ENCODE measurements around the gene ZNF346.
A peak's percentile ranks its signal among the peaks of the same experiment; 100 is the strongest.

Gene ZNF346

DNA sequence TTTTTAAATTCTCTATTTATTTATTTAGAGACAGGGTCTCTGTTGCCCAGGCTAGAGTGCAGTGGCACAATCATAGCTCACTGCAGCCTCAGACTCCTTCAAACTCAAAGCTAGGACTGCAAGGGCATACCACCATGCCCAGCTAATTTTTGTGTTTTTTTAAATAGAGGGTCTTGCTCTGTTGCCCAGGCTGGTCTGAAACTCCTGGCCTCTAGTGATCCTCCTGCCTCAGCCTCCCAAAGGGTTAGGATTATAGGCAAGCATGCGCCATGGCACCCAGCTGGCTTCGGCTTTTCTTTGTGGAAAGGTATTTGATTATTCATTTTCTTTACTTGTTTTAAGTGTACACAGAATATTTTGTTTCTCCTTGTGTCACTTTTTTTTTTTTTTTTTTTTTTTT lies 5.2 kb downstream of the ZNF346 start:
- no peak overlapping the region for H2AFZ ChIP-seq (ENCODE audit: low read depth)
- peaks cover 12% of the 10 kb centered on the region for H3K4me1 ChIP-seq (ENCODE audit: low read depth, poor library complexity, severe bottlenecking)
- no peak overlapping the region for H3K9ac ChIP-seq
- H3K27me3 ChIP-seq (ENCODE audit: insufficient read depth, low read depth), result no peaks in the 10 kb centered on the region
- H4K20me1 ChIP-seq (ENCODE audit: insufficient read depth), result no peaks in the 10 kb centered on the region
- no peak overlapping the region for H3K27ac ChIP-seq
- peaks cover 5% of the 10 kb centered on the region; the same call in 1 of the 2 replicates for H3K79me2 ChIP-seq (ENCODE audit: insufficient read depth, low read depth)
- TF ChIP-seq, protein P1, sequence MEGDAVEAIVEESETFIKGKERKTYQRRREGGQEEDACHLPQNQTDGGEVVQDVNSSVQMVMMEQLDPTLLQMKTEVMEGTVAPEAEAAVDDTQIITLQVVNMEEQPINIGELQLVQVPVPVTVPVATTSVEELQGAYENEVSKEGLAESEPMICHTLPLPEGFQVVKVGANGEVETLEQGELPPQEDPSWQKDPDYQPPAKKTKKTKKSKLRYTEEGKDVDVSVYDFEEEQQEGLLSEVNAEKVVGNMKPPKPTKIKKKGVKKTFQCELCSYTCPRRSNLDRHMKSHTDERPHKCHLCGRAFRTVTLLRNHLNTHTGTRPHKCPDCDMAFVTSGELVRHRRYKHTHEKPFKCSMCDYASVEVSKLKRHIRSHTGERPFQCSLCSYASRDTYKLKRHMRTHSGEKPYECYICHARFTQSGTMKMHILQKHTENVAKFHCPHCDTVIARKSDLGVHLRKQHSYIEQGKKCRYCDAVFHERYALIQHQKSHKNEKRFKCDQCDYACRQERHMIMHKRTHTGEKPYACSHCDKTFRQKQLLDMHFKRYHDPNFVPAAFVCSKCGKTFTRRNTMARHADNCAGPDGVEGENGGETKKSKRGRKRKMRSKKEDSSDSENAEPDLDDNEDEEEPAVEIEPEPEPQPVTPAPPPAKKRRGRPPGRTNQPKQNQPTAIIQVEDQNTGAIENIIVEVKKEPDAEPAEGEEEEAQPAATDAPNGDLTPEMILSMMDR (conservative IDR thresholded peaks at IDR 0.05; ENCODE audit: low read depth, low read length), result no peak
- H3K4me2 ChIP-seq, result no peak overlapping the region
- no peak overlapping the region for H3K4me3 ChIP-seq (IDR thresholded peaks at IDR 0.05; ENCODE audit: insufficient read depth, low read depth, low read length)
- H3K36me3 ChIP-seq (ENCODE audit: insufficient read depth), result no peaks in the 10 kb centered on the region

DNA sequence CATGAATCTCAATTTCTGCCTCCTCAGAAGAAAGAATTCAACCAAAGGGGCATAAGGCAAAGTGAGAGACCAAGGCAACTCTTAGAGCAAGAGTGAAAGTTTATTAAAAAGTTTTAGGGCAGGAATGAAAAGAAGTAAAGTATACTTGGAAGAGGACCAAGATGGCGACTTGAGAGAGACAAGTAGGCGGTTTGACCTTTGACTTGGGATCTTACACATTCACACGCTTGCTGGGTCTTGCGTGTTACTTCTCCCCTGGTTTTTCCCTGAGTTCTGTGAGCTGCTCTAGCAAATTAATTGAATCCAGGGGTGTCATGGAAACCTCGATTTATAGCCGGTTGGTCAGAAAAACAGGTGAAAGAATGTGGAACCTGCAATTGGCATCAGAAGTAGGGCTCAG lies 7.0 kb downstream of the ZNF346 start:
- no peak overlapping the region for H3K4me2 ChIP-seq
- no peak overlapping the region for H3K27ac ChIP-seq
- no peak overlapping the region for H3K9ac ChIP-seq
- no peaks in the 10 kb centered on the region for H3K27me3 ChIP-seq (ENCODE audit: insufficient read depth, low read depth)
- TF ChIP-seq, protein P1 (conservative IDR thresholded peaks at IDR 0.05; ENCODE audit: low read depth, low read length), result no peak
- no peak overlapping the region for H2AFZ ChIP-seq (ENCODE audit: low read depth)
- H3K4me1 ChIP-seq (ENCODE audit: low read depth, poor library complexity, severe bottlenecking), result peaks cover 10% of the 10 kb centered on the region
- no peaks in the 10 kb centered on the region; the same call in 1 of the 2 replicates for H3K79me2 ChIP-seq (ENCODE audit: insufficient read depth, low read depth)
- no peaks in the 10 kb centered on the region for H4K20me1 ChIP-seq (ENCODE audit: insufficient read depth)
- no peak overlapping the region for H3K4me3 ChIP-seq (IDR thresholded peaks at IDR 0.05; ENCODE audit: insufficient read depth, low read depth, low read length)
- H3K36me3 ChIP-seq (ENCODE audit: insufficient read depth), result no peaks in the 10 kb centered on the region

DNA sequence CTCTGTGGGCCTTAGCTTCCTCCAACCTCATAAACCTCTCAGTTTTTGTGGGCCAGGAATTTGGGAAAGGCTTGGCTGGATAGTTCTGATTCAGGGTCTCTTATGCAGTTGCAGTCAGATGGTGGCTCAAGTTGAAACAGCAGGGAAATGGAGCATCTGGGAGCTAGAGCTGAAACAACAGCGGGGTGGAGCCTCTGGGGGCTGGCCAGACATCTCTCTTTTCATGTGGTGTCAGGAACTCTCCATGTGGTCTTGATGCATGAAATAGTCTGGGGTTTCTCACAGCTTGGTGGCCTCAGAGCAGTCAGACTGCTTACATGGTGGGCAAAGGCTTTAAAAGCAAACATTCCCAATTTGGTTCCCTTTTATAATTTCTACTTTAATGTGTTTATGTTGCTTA lies 13.5 kb downstream of the ZNF346 start:
- no peak overlapping the region for H2AFZ ChIP-seq (ENCODE audit: low read depth)
- H3K27me3 ChIP-seq (ENCODE audit: insufficient read depth, low read depth), result no peaks in the 10 kb centered on the region
- no peak overlapping the region for H3K4me3 ChIP-seq (IDR thresholded peaks at IDR 0.05; ENCODE audit: insufficient read depth, low read depth, low read length)
- H3K79me2 ChIP-seq (ENCODE audit: insufficient read depth, low read depth), result no peaks in the 10 kb centered on the region; the same call in 1 of the 2 replicates
- H3K27ac ChIP-seq, result no peak overlapping the region
- no peaks in the 10 kb centered on the region for H3K36me3 ChIP-seq (ENCODE audit: insufficient read depth)
- peak overlapping the region; percentile 60 for H3K4me2 ChIP-seq
- no peaks in the 10 kb centered on the region for H4K20me1 ChIP-seq (ENCODE audit: insufficient read depth)
- TF ChIP-seq, protein P1 (conservative IDR thresholded peaks at IDR 0.05; ENCODE audit: low read depth, low read length), result no peak
- H3K9ac ChIP-seq, result no peak overlapping the region
- peaks cover 9% of the 10 kb centered on the region for H3K4me1 ChIP-seq (ENCODE audit: low read depth, poor library complexity, severe bottlenecking)

DNA sequence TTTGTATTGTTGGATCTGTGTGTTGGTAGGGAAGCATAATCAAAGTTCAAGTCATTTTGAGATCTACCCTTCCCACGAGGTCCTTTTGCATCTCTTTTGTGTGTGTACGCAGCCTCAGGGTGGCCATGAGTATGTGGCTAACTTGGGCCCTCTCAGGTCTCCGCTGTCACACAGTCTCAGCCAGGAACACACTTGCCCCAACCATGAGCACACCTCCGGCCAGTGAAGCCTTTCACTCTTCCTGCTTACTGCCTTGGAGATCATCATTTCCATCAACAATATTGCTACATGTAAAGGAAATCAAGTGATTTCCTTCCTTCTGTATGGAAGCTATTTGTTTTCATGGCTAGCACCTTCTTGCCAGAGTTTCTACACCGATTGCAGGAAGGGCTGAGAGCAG lies 13.9 kb downstream of the ZNF346 start:
- Histone ChIP-seq H3K79me2 (ENCODE audit: insufficient read depth, low read depth) (no peaks in the 10 kb centered on the region; the same call in 1 of the 2 replicates), H3K27ac (no peak overlapping the region), H3K36me3 (ENCODE audit: insufficient read depth) (no peaks in the 10 kb centered on the region), H4K20me1 (ENCODE audit: insufficient read depth) (no peaks in the 10 kb centered on the region), H3K4me1 (ENCODE audit: low read depth, poor library complexity, severe bottlenecking) (peaks cover 9% of the 10 kb centered on the region), H3K4me3 (IDR thresholded peaks at IDR 0.05; ENCODE audit: insufficient read depth, low read depth, low read length) (no peak overlapping the region), H3K27me3 (ENCODE audit: insufficient read depth, low read depth) (no peaks in the 10 kb centered on the region), H2AFZ (ENCODE audit: low read depth) (no peak overlapping the region), H3K9ac (no peak overlapping the region), H3K4me2 (peak overlapping the region; percentile 60; the same call in 1 of the 2 replicates)
- TF ChIP-seq, protein P1 (conservative IDR thresholded peaks at IDR 0.05; ENCODE audit: low read depth, low read length), result no peak

Data from KMS-11 (cell line).